ENCODE results near the gene MYT1.

DNA sequence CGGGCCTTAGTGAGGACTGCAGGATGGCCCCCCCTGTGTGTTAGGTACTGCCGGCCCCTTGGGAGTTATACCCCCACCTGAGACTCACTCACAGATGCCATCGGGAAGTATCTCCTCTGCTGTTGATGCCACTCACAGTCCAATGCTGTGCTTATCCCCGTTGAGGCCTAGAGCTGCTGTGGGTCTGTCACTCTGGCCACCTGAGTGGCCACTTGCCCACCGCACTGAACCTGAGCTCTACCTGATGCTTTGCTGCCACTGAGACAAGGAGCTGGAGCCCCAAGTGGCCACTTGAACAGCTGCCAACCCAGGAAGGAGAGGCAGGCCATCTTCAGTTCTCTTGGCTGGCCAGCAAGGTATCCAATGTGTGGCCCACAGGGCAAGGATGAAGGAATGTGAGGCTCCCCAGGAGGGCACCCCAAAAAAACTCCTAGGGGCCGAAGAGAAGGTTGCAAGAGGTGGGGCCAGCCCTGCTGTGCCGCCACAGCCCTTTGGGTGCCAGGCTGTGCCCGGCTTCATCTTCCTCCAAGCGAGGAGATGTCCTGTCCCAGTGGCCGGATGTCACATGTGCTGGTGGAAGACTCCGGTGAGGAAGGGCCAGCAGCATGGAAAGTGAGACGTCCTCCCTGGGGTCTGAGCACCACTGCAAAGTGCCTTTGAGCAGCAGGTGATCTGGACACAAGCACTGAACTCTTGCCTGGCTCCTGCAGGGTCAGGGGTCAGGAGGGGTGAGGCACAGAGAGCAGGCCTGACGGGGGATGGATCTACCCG is 61.8 kb downstream of the MYT1 start:
- no peak for TF ChIP-seq EZH2phosphoT487 (IDR thresholded peaks at IDR 0.05; ENCODE audit: low read length)
- TF ChIP-seq, protein P1, sequence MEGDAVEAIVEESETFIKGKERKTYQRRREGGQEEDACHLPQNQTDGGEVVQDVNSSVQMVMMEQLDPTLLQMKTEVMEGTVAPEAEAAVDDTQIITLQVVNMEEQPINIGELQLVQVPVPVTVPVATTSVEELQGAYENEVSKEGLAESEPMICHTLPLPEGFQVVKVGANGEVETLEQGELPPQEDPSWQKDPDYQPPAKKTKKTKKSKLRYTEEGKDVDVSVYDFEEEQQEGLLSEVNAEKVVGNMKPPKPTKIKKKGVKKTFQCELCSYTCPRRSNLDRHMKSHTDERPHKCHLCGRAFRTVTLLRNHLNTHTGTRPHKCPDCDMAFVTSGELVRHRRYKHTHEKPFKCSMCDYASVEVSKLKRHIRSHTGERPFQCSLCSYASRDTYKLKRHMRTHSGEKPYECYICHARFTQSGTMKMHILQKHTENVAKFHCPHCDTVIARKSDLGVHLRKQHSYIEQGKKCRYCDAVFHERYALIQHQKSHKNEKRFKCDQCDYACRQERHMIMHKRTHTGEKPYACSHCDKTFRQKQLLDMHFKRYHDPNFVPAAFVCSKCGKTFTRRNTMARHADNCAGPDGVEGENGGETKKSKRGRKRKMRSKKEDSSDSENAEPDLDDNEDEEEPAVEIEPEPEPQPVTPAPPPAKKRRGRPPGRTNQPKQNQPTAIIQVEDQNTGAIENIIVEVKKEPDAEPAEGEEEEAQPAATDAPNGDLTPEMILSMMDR (IDR thresholded peaks at IDR 0.05; ENCODE audit: low read length) = no peak
